ENCODE data around the gene TRAPPC2L.
"Not testable (repeated sequence)": the region's sequence is repeated elsewhere in the genome, so short reads cannot be mapped to it uniquely, and the experiment has no call there.

GRCh38 chr16:88894266-88894665 is 37.3 kb downstream of the TRAPPC2L start:
- TF ChIP-seq EZH2 (IDR thresholded peaks at IDR 0.05; ENCODE audit: borderline replicate concordance); CTCF (IDR thresholded peaks at IDR 0.05; ENCODE audit: poor library complexity); EZH2phosphoT487 (IDR thresholded peaks at IDR 0.05; ENCODE audit: low read depth, severe bottlenecking, unreplicated experiment): not testable (repeated sequence)

All from hepatocyte (in vitro differentiated cells).